HG02678 (cell line): ENCODE results near the gene SYT4.
"Not testable (repeated sequence)": the region's sequence is repeated elsewhere in the genome, so short reads cannot be mapped to it uniquely, and the experiment has no call there.

Source experiments
- ATAC-seq: cut with Tn5 transposase; IDR thresholded peaks from one replicate; pipeline ENCODE4 v1.9.1; 2021; ENCODE audit warnings: mild to moderate bottlenecking, moderate library complexity; ENCODE audit not compliant: unreplicated experiment

SYT4 gene, protein sequence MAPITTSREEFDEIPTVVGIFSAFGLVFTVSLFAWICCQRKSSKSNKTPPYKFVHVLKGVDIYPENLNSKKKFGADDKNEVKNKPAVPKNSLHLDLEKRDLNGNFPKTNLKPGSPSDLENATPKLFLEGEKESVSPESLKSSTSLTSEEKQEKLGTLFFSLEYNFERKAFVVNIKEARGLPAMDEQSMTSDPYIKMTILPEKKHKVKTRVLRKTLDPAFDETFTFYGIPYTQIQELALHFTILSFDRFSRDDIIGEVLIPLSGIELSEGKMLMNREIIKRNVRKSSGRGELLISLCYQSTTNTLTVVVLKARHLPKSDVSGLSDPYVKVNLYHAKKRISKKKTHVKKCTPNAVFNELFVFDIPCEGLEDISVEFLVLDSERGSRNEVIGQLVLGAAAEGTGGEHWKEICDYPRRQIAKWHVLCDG

DNA sequence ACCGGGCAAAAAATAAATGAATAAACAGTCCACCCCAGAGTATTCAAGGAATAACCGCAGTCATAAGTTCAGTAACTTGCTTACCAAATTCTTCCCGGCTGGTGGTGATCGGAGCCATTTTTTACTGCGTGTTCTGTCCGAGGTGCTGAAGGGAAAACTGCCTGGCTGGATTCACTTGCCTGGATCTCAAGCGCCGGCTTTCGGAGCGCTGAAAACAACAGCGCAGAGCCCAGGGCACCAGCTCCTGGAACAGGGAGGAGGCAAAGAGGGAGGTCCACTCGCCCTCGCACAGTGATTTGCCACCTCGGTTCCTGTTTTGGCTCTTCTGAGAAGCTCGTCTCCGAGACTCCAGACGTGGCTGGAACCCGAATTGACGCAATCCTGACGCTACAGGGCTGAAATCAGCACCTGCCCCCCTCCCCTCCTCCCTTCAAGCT lies at the start of gene SYT4:
Gene SYT4, minus strand, starts transcription at position 327 of the 437 bp plus-strand sequence. Its CDS starts 209 bp downstream, at position 118.
- no peak for ATAC-seq

DNA sequence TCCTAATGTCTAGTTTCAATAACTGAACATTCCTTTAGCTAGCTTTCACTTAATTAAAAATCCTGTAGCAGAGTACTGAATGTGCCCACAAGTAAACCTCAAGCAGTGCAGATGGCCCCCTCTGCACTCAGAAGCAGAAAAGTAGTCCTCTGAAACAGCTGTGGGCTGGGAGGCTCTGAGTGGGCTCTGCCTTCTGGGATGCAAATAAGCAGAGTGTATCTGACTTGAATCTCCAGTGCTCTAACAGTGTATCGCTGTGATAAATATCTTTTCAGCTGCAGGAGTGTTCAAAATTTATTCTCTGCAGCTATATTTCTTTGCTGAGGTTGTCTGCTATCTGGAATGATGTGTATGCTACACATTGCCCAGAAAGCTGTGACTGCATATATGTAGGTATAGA lies 44.8 kb upstream of the SYT4 start:
- no peak for ATAC-seq

DNA sequence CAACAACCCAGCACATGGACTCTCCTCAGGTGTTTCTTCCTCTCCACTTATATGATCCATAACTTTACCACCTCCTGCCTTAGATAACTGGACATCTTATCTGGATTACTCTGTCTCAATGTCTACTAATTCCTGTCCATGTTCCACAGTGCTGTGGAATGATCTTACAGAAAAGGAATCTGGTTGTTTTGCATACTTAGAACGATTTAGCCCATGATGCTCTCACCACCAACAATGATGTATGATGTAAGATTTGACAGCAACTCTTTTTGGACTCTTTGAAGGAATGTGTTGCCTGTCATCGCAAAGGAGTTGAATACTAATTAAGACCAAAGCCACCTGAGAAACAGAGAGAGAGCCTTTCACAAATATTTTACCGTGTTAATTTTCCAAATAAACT lies 37.7 kb upstream of the SYT4 start:
- ATAC-seq, result no peak

DNA sequence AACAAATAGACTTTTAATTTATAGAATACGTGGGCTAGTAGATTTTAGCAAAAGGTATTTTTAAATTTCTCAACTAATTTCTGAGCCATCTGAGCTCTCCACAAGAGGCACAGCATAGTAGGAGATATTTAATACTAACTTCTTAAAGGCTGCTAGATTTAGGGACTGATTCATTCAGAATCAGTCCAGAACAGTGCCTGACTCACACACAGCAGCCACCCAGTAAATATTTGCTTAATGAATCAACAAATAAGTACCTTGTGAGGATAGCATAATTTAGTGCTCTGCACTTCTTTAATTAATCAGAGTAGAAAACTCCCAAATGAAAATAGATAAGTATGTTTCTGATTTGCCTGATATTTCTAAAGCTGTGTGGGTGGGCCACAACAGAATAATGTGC lies 35.6 kb upstream of the SYT4 start:
- no peak for ATAC-seq

DNA sequence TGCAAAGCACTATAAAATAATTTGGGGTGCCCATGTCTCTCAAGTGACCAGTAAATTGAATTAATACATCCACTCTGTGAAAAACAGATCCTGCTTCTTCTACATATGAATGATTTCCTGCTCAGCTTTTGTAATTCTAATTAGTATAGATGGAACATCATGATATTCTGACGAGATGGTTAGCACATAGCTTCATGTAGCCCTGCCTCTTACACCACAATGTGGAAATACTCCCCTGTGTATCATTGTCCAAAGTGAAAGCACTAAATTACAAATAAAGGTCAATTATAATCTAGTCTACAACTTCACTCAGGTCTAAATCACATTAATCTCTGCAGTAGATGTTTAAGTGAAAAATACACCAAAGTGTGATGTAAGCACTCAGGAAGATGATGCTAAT lies 32.9 kb upstream of the SYT4 start:
- ATAC-seq, result no peak

DNA sequence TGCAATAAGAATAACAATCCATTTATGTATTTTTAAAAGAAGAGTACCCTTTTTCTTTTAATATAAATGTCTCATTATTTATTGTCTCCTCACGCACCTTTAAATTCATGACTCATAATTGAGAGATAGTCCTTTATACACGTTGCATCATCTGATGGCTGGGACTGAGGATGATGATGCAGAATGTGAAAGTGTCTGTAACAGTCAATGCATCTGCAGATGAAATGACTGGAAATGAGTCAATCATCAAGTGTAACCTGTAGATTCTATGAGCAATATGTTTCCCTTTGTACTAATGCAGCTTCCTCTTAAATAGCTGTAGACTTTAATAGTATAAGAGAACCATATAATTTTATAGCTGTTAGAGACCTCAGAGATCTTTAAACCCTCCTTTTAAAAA lies 26.1 kb upstream of the SYT4 start:
- no peak for ATAC-seq

DNA sequence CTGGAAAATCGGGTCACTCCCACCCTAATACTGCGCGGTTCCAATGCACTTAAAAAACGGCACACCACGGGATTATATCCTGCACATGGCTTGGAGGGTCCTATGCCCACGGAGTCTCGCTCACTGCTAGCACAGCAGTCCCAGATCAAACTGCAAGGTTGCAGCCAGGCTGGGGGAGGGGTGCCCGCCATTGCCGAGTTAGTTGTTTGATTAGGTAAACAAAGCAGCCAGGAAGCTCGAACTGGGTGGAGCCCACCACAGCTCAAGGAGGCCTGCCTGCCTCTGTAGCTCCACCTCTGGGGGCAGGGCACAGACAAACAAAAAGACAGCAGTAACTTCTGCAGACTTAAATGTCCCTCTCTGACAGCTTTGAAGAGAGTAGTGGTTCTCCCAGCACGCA lies 8.9 kb upstream of the SYT4 start:
- ATAC-seq, result not testable (repeated sequence)

DNA sequence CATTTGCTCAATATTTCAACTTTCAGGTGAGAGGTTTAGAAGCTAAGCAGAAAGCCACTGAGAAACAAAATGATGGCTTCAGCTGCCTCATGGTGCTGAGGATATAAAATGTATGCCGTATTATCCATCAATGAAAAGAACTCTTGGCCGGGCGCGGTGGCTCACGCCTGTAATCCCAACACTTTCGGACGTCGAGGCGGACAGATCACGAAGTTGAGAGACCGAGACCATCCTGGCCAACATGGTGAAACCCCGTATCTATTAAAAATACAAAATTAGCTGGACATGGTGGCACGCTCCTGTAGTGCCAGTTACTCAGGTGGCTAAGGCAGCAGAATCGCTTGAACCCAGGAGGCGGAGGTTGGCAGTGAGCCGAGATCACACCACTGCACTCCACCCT lies 6.0 kb upstream of the SYT4 start:
- no peak for ATAC-seq

DNA sequence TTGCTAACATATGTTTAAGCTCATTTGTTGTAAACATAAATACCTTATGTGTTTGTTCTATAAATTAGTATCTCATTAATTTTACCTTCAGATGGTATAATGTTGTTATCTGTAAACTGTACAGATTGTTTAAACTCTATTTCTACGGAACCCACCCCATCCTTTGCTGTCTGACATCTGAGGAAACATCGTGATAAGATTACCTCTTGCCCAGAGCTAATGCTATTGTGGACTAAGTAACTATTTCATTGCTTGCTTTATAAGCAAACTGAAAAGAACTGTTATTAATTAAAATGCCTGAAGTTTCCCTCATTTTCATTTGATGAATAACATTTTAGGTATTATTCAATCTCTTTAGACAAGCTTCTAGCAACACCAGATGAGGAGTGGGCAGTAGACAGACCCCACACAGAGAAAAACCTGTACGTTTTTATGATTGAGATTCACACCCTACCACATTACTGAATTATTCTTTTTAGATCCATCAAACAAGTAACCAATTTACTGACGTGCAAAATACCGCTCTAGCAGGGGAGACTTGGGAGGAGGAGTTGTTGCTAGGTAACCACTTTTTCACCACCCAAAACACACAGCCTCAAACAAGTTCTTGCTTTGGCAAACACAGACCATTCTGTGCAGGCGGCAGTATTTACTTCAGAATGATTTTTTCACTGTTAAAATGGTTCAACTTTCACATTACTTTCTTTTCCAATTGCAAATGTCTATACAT lies 1.9 kb upstream of the SYT4 start:
- no peak for ATAC-seq

DNA sequence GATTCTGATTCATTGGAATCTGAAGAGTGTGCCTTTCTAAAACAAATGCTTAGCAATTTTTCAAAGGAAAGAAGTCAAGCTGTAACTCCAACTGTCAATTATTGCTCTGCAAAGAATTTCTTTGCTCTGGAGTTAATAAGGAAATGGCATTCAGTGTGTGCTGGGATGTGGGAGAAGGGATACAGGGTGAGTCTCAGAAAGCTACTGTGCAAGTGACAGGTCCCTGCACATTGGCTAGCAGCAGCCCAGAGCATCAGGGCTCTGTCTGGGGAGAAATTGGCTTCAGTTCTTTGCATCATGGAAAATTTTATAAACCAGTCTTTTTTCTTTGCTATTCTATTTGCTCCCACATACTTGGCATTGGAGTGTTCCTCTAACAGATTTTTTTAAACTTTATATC lies 1.1 kb upstream of the SYT4 start:
- ATAC-seq, result no peak

DNA sequence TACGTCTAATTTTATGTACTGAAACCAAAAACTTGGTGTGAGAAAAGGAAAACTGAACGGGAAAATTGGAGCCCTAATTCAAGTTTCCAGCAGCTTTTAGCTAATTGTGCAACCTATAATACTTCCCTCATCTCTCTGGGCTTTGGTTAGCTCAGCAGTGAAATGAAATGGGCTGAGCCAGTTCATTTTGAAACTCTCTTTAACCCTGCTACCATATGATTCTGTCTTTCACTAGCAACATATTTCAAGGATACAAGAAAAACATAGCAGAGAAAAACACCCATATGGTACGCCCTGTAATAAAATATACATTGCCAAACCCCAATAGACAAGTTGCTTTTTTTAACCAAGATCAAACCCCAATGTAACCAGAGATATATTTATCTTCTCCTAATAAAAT lies 799 bp downstream of the SYT4 start:
- no peak for ATAC-seq

DNA sequence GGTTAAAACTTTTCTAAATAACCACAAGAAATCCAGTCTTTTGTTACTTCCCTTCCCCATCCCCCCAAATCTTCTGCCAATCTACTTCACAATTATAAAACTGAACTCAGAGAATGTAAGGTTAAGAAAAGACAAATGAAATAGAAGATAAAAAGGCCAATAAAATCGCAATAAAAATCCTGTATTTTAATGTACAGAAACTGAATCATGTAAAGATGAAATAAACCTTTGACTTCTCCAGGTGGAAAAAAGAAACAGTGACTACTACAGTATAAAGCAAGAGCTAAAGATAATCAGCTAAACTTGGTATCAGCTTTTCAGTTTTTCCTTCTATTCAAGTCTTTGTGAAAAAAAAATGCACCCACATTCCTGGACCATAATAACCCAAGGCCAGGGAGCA lies 1.7 kb downstream of the SYT4 start:
- no peak for ATAC-seq

DNA sequence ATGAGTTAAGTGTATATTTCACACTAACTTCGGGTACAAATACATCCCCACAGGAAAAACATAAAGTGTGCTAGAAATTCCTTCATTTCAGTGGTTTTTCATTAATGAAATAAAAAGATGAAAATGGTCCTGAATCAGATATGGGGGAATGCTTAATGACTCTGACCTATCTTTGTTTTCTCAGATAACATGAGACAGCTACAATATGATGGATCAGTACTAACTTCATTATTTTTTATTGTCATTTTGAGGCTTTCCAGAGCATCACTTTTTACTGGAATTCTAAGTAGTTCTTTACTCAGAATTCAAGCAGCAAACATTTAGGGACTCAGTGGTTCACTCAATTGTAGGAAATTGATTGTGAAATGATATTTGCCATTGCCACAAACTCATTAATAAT lies 2.8 kb downstream of the SYT4 start:
- ATAC-seq, result no peak

DNA sequence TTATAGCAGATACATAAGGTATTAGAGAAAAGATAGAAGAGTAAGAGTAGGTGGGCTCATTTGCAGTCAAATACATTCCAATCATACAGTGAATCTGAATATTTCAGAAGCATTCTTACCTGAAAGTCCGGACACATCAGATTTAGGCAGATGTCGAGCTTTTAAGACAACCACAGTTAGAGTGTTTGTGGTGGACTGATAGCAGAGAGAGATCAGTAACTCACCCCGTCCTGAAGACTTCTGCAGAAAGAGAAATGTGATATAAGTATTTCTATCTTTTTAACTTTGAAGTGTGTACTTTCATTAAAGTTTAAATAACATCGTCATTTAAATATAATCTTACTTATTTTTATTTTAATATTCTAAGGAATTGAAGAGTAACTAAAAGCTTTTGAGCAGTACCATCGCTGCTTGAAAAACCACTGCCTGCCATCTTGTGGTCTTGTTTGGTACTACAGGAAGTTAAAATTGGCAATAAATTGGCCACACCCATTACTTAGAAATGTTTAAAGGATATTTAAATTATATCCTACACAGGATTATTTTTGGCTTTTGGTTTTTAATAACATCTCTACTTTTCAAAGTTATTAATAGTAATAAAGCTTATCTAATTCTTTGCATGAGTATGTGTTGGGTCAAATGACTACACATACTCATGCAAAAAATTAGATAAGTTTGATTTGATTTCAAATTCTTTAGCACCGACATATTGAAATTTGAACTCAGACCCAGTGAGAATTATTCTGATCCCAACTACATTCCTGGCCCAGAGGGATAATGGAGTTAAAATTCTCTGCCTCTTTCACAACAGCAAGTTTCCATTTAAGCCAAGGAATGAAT lies 5.5 kb downstream of the SYT4 start:
- peak; percentile 74 for ATAC-seq

DNA sequence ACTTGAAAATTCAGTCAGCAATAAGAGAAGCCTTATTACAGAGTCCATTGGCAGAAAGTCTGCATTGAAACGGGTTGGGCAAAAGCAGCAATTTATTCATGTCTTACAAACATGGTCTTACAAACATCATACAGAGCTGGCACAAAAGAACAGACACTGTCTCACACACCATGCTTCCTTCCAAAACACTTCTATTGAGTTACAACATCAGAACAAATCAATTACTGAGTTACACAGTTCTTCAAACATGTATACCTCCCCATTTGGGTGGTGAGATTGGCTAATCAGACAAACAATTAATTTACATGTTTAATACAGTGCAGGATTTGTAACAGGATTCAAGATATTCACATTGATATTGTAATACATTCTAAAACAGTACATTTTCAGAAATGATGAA lies 9.5 kb downstream of the SYT4 start:
- ATAC-seq, result no peak

DNA sequence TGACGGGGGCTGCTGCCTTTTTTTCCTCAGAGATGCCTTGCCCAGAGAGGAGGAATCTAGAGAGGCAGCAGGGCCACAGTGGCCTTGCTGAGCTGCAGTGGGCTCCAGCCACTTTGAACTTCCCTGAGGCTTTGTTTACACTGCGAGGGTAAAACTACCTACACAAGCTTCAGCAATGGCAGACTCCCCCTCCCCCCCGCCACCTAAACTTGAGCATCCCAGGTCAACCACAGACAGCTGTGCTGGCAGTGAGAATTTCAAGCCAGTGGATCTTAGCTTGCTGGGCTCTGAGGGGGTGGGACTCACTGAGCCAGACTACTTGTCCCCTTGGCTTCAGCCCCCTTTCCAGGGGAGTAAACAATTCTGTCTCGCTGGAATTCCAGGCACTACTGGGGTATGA lies 11.8 kb downstream of the SYT4 start:
- no peak for ATAC-seq

DNA sequence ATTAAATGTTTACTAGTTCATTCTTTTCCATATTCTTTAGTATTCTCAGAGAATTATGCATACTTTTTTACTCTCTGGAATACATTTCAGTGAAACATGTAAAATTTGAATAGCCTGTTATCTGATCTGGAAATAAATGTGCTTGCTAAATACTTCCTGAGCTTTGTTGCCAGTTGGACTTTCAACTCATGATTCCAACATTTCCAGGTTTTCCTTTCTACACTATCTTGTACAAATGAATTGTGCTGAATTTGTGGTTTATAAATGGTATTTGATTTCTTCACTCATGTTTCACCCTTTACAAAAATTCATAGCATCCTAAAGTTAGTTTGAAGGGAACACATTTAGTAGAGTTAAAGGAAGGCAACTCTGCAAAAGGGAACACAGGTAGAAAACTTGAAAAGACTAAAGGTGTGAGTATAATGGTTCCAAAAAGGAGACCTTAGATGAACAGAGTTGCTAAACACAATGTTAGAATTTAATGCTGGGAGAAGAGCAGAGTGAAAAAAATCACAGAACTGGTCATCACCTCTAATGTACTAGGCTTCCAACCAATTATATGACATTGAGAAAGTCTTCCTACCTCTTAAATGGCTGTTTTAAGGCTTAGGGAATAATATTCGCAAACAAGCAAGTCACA lies 28.6 kb downstream of the SYT4 start:
- no peak for ATAC-seq

DNA sequence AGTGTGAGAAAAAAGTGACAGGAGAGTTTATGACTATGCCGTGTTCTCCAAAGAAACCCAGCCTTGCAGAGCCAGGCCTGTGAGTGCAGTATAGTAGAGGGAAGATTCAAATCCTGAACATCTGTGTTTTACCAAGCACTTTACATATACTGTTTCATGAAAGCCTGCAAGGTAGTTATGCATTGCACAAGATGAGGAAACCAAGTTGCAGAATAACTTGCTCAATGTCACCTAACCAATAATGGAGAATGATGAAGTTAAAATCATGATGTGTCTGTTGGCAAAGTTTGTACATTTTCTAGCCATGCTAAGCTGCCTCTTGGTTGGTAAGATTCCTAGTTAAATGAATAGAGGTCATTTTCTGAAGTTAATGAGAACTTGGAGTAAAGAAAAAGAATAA lies 29.3 kb downstream of the SYT4 start:
- no peak for ATAC-seq

DNA sequence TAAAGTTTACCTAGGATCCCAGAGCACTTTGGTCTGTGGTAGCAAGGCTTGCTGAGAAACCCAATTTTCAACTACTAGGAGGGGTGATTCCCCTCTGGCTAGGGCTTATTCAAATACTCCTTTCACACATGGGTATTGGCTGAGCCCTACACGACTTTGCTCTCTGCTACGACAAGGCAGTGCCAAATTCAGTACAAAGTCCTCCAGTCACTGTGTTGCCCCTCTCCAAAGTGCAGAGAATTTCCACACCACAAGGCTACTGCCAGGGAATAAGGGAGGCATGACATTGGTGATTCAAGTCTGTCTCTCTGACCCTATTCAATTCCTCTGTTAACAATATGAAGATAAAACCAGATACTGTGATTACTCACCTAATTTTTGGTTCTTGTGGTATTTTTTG lies 38.9 kb downstream of the SYT4 start:
- no peak for ATAC-seq

DNA sequence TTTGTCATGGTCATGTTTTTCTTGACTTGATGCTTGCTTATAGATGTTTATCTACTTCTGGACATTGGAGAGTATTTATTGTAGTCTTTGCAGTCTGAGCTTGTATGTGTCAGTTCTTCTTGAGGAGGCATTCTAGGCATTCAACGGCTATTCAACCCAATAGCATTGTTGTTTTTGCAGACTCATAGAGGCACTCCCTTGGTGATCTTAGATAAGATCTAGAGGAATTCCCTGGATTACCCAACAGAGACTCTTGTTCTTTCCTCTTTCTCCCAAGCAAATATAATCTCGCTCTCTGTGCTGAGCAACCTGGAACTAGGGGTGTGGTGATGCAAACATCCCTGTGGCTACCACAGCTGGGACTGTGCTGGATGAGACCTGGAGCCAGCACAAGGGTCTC lies 40.4 kb downstream of the SYT4 start:
- ATAC-seq, result no peak

DNA sequence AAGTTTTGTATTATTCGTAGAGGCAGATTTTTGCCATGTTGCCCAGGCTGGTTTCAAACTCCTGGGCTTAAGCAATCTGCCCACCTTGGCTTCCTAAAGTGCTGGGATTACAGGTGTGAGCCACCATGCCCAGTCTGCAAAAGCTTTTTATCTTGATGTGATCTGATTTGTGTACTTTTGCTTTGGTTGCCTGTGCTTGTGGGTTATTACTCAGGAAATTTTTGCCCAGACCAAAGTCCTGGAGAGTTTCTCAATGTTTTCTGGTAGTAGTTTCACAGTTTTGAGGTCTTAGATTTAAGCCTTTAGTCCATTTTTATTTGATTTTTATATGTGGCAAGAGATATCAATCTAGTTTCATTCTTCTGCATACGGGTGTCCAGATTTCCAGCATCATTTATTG lies 42.4 kb downstream of the SYT4 start:
- ATAC-seq, result no peak
